HG02840 (cell line): ENCODE results near the gene SECISBP2.

Experiments
- ATAC-seq: cut with Tn5 transposase; IDR thresholded peaks from one replicate; pipeline ENCODE4 v1.9.1; 2021; ENCODE audit warnings: mild to moderate bottlenecking, moderate library complexity, moderate number of reproducible peaks; ENCODE audit not compliant: unreplicated experiment, low FRiP score

Gene SECISBP2

GRCh38 chr9:89400403-89401116 is 82.3 kb downstream of the SECISBP2 start:
- peak; percentile 59 for ATAC-seq

DNA sequence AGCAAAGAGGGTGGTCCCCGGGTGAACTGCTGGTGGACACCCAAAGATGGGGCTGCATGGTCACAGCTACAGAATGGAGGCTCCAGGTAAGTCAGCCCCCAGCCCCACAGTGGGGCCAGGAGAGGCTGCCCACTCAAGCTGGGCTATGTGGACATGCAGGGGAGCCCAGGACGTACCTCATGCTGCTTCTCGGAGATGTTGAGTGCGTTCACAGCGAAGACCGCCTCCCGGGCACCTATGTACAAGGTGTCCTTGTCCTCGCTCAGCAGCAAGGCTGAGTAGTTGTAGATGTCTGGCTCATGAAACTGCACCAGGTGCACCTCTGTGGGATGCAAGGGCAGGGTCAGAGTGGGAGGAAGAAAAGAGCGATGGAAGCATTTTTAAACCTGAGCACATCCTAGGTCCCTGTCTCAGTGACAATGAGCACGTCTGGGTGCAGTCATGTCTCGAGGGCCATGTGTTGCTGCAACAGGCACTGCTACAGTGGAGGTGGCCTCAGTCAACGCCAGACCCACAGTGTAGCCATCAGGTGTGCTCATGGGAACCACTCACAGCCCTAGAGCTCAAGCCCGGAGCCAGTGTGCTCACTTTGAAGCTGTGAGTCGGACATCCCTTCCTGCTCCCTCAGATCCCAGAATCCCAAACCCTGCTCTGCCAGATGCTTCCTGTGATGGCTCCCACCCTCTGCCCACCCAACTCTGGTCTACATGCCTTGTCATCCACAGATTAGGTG is 84.6 kb downstream of the SECISBP2 start:
- ATAC-seq: no peak

GRCh38 chr9:89404074-89404473 is 85.8 kb downstream of the SECISBP2 start:
- no peak for ATAC-seq

- peak; percentile 54 for ATAC-seq
Observed at GRCh38 chr9:89405826-89406225, 87.5 kb downstream of the SECISBP2 start.

- no peak for ATAC-seq
Observed at GRCh38 chr9:89407070-89407469, 88.8 kb downstream of the SECISBP2 start.

DNA sequence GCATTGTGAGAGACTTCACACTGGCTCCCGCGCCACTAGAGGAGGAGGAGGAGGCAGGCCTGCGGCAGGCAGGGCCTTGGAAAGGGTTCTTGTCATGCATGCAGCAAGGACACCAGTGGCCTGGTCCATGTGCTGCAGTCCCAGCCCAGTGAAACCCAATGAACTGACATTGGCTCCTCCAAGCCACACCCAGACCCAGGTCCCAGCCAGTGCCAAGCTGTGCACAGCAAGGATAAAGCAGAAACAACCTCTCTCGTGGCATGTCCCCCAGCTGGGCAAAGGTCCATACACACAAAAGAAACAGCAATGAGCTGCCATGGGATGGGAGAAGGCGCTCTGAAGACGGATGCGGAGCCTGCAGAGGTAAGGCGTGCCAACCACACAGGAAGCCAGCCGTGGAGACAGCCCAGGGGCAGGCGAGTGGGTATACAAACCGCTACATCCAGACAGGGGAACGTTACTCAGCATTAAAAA is 90.4 kb downstream of the SECISBP2 start:
- no peak for ATAC-seq
